ENCODE measurements around the gene SLC23A3.

GRCh38 chr2:219204425-219205164, 34.8 kb upstream of the SLC23A3 start:
- TF ChIP-seq KLF10 (CRISPR knock-in tag; IDR thresholded peaks at IDR 0.05) (no peak), XRCC5 (IDR thresholded peaks at IDR 0.05; ENCODE audit: low read depth, low read length) (no peak), BHLHE40 (IDR thresholded peaks at IDR 0.05; ENCODE audit: low read length) (no peak), POLR2AphosphoS5 (IDR thresholded peaks at IDR 0.05; ENCODE audit: control insufficient read depth, insufficient read depth, low read depth, low read length) (no peak), IRF9 (tag; IDR thresholded peaks at IDR 0.05) (no peak), CTCF (IDR thresholded peaks at IDR 0.05 in 2 of 3, conservative IDR thresholded peaks at IDR 0.05 in 1 of 3; ENCODE audit: insufficient read depth in 2 of 3, low read depth in 1 of 3, low read length in 3 of 3) (no peak), YY1 (IDR thresholded peaks at IDR 0.05; ENCODE audit: borderline replicate concordance in 1 of 3, control insufficient read depth in 1 of 3, extremely low read depth in 1 of 3, insufficient read depth in 3 of 3, insufficient read length in 1 of 3, insufficient replicate concordance in 2 of 3, low read depth in 1 of 3, low read length in 2 of 3) (no peak), POLR2A (conservative IDR thresholded peaks at IDR 0.05) (no peak), ZNF24 (IDR thresholded peaks at IDR 0.05) (no peak), PRPF4 (IDR thresholded peaks at IDR 0.05; ENCODE audit: insufficient read depth, low read depth, low read length, poor library complexity, severe bottlenecking) (no peak), MCM5 (IDR thresholded peaks at IDR 0.05; ENCODE audit: low read depth) (no peak), CEBPG (CRISPR knock-in tag; IDR thresholded peaks at IDR 0.05) (no peak), CEBPG (tag; conservative IDR thresholded peaks at IDR 0.05 in 1 of 2, IDR thresholded peaks at IDR 0.05 in 1 of 2) (no peak)
